K562 (cell line): ENCODE measurements around the gene ISG20L2. TPM values are rescaled to one million over a fixed set of nuclear protein-coding genes. Genes with fewer than 3 reads are reported as not detected.

Experiments
- ATAC-seq: fragments of 200-7000 bp; cut with Tn5 transposase; 3 replicates; pipeline ENCODE4 v1.9.1; 2020; ENCODE audit warnings: moderate library complexity
- BruUV-seq: library from RNA; stranded (reverse); fragments of 400-500 nt; replicated peaks from 2 replicates; lab custom pipeline; 2021; lab: Mats Ljungman, UMichigan
- CTCF ChIA-PET: fragments of 300-600 bp; formaldehyde crosslinking; extraction: SDS; loops from one replicate; lab custom pipeline; 2021; ENCODE audit warnings: low intra/inter-chr PET ratio; lab: Yijun Ruan, JAX
- POLR2A ChIA-PET: fragments of 300-600, 350-650 bp; sonication (Branson Sonifier 250); formaldehyde crosslinking; extraction: SDS; loops from one replicate; lab custom pipeline; 2021; ENCODE audit warnings: antibody characterized with exemption, inconsistent platforms; lab: Yijun Ruan, JAX
- DNase-seq, 4 experiments: peaks; one replicate each; pipeline versions ENCODE4 v3.0.0 to v3.0.0-alpha.2; 2011 to 2018; ENCODE audit warnings: low spot score in 3 of 4, mixed read lengths in 3 of 4; ENCODE audit errors: extremely low read depth in 1 of 4
- FAIRE-seq: peaks from 2 replicates; lab custom pipeline; 2011; peaks lifted over from hg19 to GRCh38; lab: Jason Lieb, UNC
- H2AFZ ChIP-seq: 2 replicates; pipeline ENCODE4 v1.6.0; 2011; ENCODE audit warnings: low read depth, low read length, control low read depth, inconsistent platforms
- H3K27ac ChIP-seq: fragments of 200-600 bp; 3 replicates; pipeline ENCODE4 v1.8.0; 2011; ENCODE audit warnings: low read depth, mild to moderate bottlenecking, control low read depth, inconsistent platforms, low read length, moderate library complexity, mixed read lengths; ENCODE audit errors: extremely low read depth
- H3K27me3 ChIP-seq, 2 experiments: fragments of 300-600 bp in 1 of 2; 2 replicates in 1 of 2; 3 replicates in 1 of 2; pipeline versions ENCODE4 v1.6.0 to v1.8.0; 2011; ENCODE audit warnings: inconsistent platforms in 2 of 2, low read length in 2 of 2, mild to moderate bottlenecking in 1 of 2, mixed read lengths in 1 of 2, moderate library complexity in 1 of 2; ENCODE audit not compliant: control insufficient read depth in 2 of 2, insufficient read depth in 2 of 2
- H3K36me3 ChIP-seq: fragments of 300-600 bp; 3 replicates; pipeline ENCODE4 v1.8.0; 2011; ENCODE audit warnings: mild to moderate bottlenecking, low read length, inconsistent platforms; ENCODE audit not compliant: control insufficient read depth, insufficient read depth
- H3K4me1 ChIP-seq, 2 experiments: fragments of 200-600 bp in 1 of 2; replicated peaks in 1 of 2; 2 replicates in 1 of 2; 3 replicates in 1 of 2; pipeline versions ENCODE4 v1.5.1 to v1.8.0; 2011; ENCODE audit warnings: inconsistent platforms in 2 of 2, low read length in 2 of 2, mild to moderate bottlenecking in 1 of 2, mixed read lengths in 1 of 2, moderate library complexity in 1 of 2; ENCODE audit not compliant: control insufficient read depth in 2 of 2, insufficient read depth in 2 of 2
- H3K4me2 ChIP-seq: 2 replicates; pipeline ENCODE4 v1.6.1; 2011; ENCODE audit warnings: low read length, control low read depth, inconsistent platforms, mixed read lengths; ENCODE audit not compliant: insufficient read depth
- H3K4me3 ChIP-seq: fragments of 200-600 bp; sonication (generic), shearing (Covaris generic); 2 replicates; pipeline ENCODE4 v1.5.1; 2016; ENCODE audit warnings: control low read depth, inconsistent platforms
- H3K79me2 ChIP-seq: fragments of 200-600 bp; 3 replicates; pipeline ENCODE4 v1.8.0; 2011; ENCODE audit warnings: low read length, inconsistent platforms; ENCODE audit not compliant: control insufficient read depth, insufficient read depth
- H3K9ac ChIP-seq, 2 experiments: 2 replicates each; pipeline versions ENCODE4 v1.6.0 to v1.6.1; 2011; ENCODE audit warnings: low read depth in 2 of 2, low read length in 2 of 2, control low read depth in 1 of 2, inconsistent platforms in 1 of 2, mild to moderate bottlenecking in 1 of 2, mixed read lengths in 1 of 2; ENCODE audit not compliant: insufficient read depth in 1 of 2
- H3K9me1 ChIP-seq: one replicate; pipeline ENCODE4 v1.6.0; 2011; ENCODE audit warnings: inconsistent platforms, mild to moderate bottlenecking, low read length, moderate library complexity; ENCODE audit not compliant: control insufficient read depth, insufficient read depth
- H3K9me3 ChIP-seq: replicated peaks from 2 replicates; pipeline ENCODE4 v1.5.1; 2011; ENCODE audit warnings: low read depth, low read length, inconsistent platforms; ENCODE audit not compliant: control insufficient read depth, insufficient read depth
- H4K20me1 ChIP-seq: replicated peaks from 2 replicates; pipeline ENCODE4 v1.6.1; 2011; ENCODE audit warnings: low read length, inconsistent platforms, mixed read lengths; ENCODE audit not compliant: control insufficient read depth, insufficient read depth
- CBFA2T2 ChIP-seq: fragments of 450-650 bp; conservative IDR thresholded peaks from 2 replicates; pipeline ENCODE4 v1.6.1; 2017; ENCODE audit warnings: mild to moderate bottlenecking
- CBFA2T3 ChIP-seq: fragments of 450-650 bp; IDR thresholded peaks from 2 replicates; pipeline ENCODE4 v1.6.1; 2017
- ELF2 ChIP-seq: fragments of 250-450 bp; sonication (Bioruptor Pico); IDR thresholded peaks from 2 replicates; pipeline ENCODE4 v1.5.0; 2021; ENCODE audit warnings: mild to moderate bottlenecking
- ETV1 ChIP-seq: fragments of 450-650 bp; conservative IDR thresholded peaks from 2 replicates; pipeline ENCODE4 v1.6.1; 2016; ENCODE audit warnings: missing genetic modification characterization, control low read depth, low read depth, missing compliant biosample characterization
- HMGN3 ChIP-seq: IDR thresholded peaks from 2 replicates; pipeline ENCODE4 v1.6.1; 2011; ENCODE audit warnings: borderline replicate concordance, low read depth, mild to moderate bottlenecking, mixed read lengths, low read length; ENCODE audit not compliant: insufficient read length; ENCODE audit errors: extremely low read depth
- POLR2A ChIP-seq: fragments of 450-650 bp; conservative IDR thresholded peaks from 2 replicates; pipeline ENCODE4 v1.6.1; 2016
- SIN3A ChIP-seq, 2 experiments: fragments of 150-350 bp in 1 of 2; IDR thresholded peaks; 2 replicates each; pipeline ENCODE4 v1.6.1; 2011 to 2016; ENCODE audit warnings: borderline replicate concordance in 2 of 2, low read depth in 2 of 2, low read length in 2 of 2, mild to moderate bottlenecking in 2 of 2, moderate library complexity in 2 of 2; ENCODE audit not compliant: control insufficient read depth in 1 of 2
- TAF1 ChIP-seq: IDR thresholded peaks from 2 replicates; pipeline ENCODE4 v1.6.1; 2011; ENCODE audit warnings: mild to moderate bottlenecking, low read length, moderate library complexity; ENCODE audit not compliant: insufficient read depth, control insufficient read depth, severe bottlenecking; ENCODE audit errors: extremely low read depth
- TAF15 ChIP-seq: fragments of 200-400 bp; formaldehyde crosslinking; IDR thresholded peaks from 2 replicates; pipeline ENCODE4 v1.6.1; 2017; ENCODE audit warnings: mild to moderate bottlenecking, low read depth, low read length, moderate library complexity
- TEAD4 ChIP-seq, 2 experiments: sonication (generic) in 1 of 2; formaldehyde crosslinking in 1 of 2; IDR thresholded peaks; 2 replicates each; pipeline versions ENCODE4 v1.6.1 to v1.8.0; 2012 to 2022; ENCODE audit warnings: borderline replicate concordance in 1 of 2, inconsistent platforms in 1 of 2, low read length in 1 of 2, mild to moderate bottlenecking in 1 of 2, missing genetic modification reagents in 1 of 2
- ZFX ChIP-seq: sonication (generic); formaldehyde crosslinking; IDR thresholded peaks from 2 replicates; pipeline ENCODE4 v1.8.0; 2022; ENCODE audit warnings: mild to moderate bottlenecking, missing genetic modification reagents, moderate library complexity
- WGBS: fragments of 100-300 bp; shearing (Covaris generic); methylation state at CpG from one replicate; pipeline ENCODE4 v1.1.6; 2016; ENCODE audit warnings: low coverage, mixed read lengths; ENCODE audit not compliant: insufficient coverage; ENCODE audit errors: missing lambda C conversion rate; 5-methylcytosine and 5-hydroxymethylcytosine counted together
- in situ Hi-C: fragments of 300-500 bp; cut with MboI; formaldehyde crosslinking; loops from 4 replicates; pipeline ENCODE4 v1.15.0; 2018; ENCODE audit warnings: inconsistent platforms, mixed read lengths
- intact Hi-C: fragments of 100-400 bp; cut with micrococcal nuclease; formaldehyde crosslinking; loops from 2 replicates; pipeline ENCODE4 v1.14.2; 2022
- polyA plus RNA-seq, 8 experiments: library from polyadenylated mRNA; depleted of rRNA in 4 of 8; stranded (reverse) in 5 of 8; unstranded in 3 of 8; fragments of >200 nt; fragmentation: Nextera tagmentation in 2 of 8; fragmentation: Illumina TruSeq in 1 of 8; extraction: Ambion mirVana in 2 of 8; extraction: Trizol in 1 of 8; gene quantifications; 2 replicates each; pipeline versions ENCODE4 v1.2.1 to v1.2.3, GENCODE V29; 2011 to 2014; ENCODE audit warnings: inconsistent platforms in 1 of 8, missing spikeins in 1 of 8
- total RNA-seq, 7 experiments: library from RNA; depleted of rRNA in 6 of 7; stranded (reverse); fragments of >200 nt in 6 of 7; fragmentation: Illumina TruSeq in 2 of 7; extraction: Trizol in 2 of 7; gene quantifications; 2 replicates each; pipeline versions ENCODE4 v1.2.1 to v1.2.3, GENCODE V29; 2011 to 2021; ENCODE audit warnings: low replicate concordance in 1 of 7

ISG20L2 gene
- total and polyA plus RNA-seq, 9 of the 15 experiments (the other 6 are each of a cell fraction or from before 2014, with no cell fraction given), result 21.3 to 130 (median 50.3) TPM

GRCh38 chr1:156749419-156750118 lies 21.0 kb upstream of the ISG20L2 start:
- ATAC-seq (peak; percentile 33), DNase-seq (peak in 2 of 4 experiments; percentile 62 to 78), FAIRE-seq (peak; percentile 81)
- Histone ChIP-seq H3K4me2 (peak overlapping the region; percentile 97), H3K9me3 (no peaks in the 10 kb centered on the region), H2AFZ (no peak overlapping the region), H3K4me1 (peaks cover 34 to 39% of the 10 kb centered on the region in 2 experiments), H3K4me3 (peak overlapping the region; percentile 95), H3K27me3 (no peaks in the 10 kb centered on the region), H3K36me3 (peaks cover 47% of the 10 kb centered on the region), H3K79me2 (peaks cover 90% of the 10 kb centered on the region), H3K9ac (peak overlapping the region; percentile 94 to 96), H4K20me1 (peaks cover 26% of the 10 kb centered on the region), H3K27ac (peak overlapping the region; percentile 89), H3K9me1 (no peaks in the 10 kb centered on the region)
- intact Hi-C loops, result loop anchor here (2.0 kb wide), 1 partner anchor 17 kb away; the partner anchor contains the start of gene PRCC
- ChIA-PET CTCF (no interaction called here), POLR2A (interaction anchor here (0.6 to 1.1 kb wide), 3 partner anchors 8 to 365 kb away, joined by 3 to 7 read pairs (median 4); partner anchors contain the start of gene MRPL24)
- 0% methylated on average over 8 of the region's 8 CpGs for WGBS
- in situ Hi-C loops, result loop anchor here (25.0 kb wide), 1 partner anchor 1437 kb away; the partner anchor contains the start of genes FDPS, PKLR and RUSC1
- BruUV-seq, result no TSS peak
- TF ChIP-seq TAF15 (no peak), POLR2A (0 out of 2 replicates have a peak, but pooled peaks have one; percentile 13), ELF2 (CRISPR knock-in tag) (0 out of 2 replicates have a peak, but pooled peaks have one; percentile 29), CBFA2T2 (peak; percentile 39), CBFA2T3 (peak; percentile 70), ZFX (CRISPR knock-in tag) (peak; percentile 41), TEAD4 (IDR thresholded peaks at IDR 0.05; ENCODE audit: low read length) (peak; percentile 28; the same call in 1 of the 2 replicates), TEAD4 (CRISPR knock-in tag; IDR thresholded peaks at IDR 0.05; ENCODE audit: borderline replicate concordance) (no peak), SIN3A (IDR thresholded peaks at IDR 0.05; ENCODE audit: borderline replicate concordance in 2 of 2, control insufficient read depth in 1 of 2, low read depth in 2 of 2, low read length in 2 of 2) (peak in 1 of 2 experiments; percentile 10; a peak in 1 of 4 replicates), TAF1 (peak; percentile 54), HMGN3 (no peak), ETV1 (0 out of 2 replicates have a peak, but pooled peaks have one; percentile 24)
